ENCODE results near the gene NUDT21. TPM values are rescaled to one million over a fixed set of nuclear protein-coding genes. Genes with fewer than 3 reads are reported as not detected.

The NUDT21 gene
- total RNA-seq, 8 experiments from 2014 or later: 32.7 to 149 (median 109) TPM

DNA sequence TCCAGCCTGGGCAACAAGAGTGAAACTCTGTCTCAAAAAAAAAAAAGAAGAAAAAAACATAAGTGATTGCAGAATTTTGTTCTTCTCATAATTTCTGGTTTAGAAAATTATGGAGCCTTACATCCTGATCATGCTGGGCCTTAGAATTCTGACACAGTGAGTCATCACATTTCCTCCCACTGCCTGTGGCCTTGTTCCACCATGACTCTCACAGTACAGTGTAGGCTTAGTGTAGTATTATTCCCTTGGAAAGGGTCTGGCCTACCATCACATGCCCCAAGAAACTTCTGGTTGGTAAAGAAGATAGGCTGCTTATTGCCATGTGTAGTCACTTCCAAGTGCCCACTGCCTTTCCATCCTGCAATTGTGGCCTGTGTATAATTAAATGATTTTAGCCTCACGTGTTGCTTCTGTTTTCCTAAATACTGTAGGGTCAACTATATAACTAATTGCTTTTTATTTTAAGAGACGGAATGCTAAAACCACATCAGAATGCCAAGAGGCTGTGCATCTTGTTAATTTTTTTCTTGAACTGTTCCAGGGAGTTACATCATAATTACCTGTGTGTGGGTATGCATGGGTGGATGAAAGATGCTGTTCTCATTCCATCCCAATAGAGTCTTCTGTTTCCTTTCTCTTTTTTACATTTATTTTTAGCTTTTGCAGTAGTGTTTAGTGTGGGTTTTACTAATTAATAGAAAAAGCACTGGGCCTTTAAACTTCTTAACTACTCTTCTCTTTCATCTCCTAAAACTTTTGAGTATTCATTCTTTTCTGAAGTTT is 26.2 kb upstream of the NUDT21 start:
- whole genome bisulfite sequencing, 10 experiments: 70 to 100% (median 96%) methylated on average over 1 to 2 of the region's 2 CpGs; no CpG with 5 or more reads in 3 of the 10 experiments
- Histone ChIP-seq H3K4me1 (replicated peaks in 1 of 2) (no peaks in the 10 kb centered on the region), H3K27ac (no peak overlapping the region), H3K4me3 (no peak overlapping the region)
- in situ Hi-C loops (cut with MboI; ENCODE audit: low pct_unique_long_range_greater_than_20kb in 2 of 9, low sequenced_read_pairs in 9 of 9, unreplicated experiment in 9 of 9): no loop called here
- ATAC-seq (replicated peaks in 6 of 8): peak in 5 of 8 experiments; percentile 27 to 97 (median 76)

GRCh38 chr16:56475201-56475600 is 24.1 kb upstream of the NUDT21 start:
- in situ Hi-C loops (cut with MboI; ENCODE audit: low pct_unique_long_range_greater_than_20kb in 2 of 9, low sequenced_read_pairs in 9 of 9, unreplicated experiment in 9 of 9): no loop called here
- ATAC-seq (replicated peaks in 6 of 8): peak in 1 of 8 experiments; percentile 84
- 60 to 100% (median 87%) methylated on average over 1 to 2 of the region's 2 CpGs; no CpG with 5 or more reads in 2 of the 10 experiments for WGBS, 10 experiments
- no peak overlapping the region for H3K4me3 ChIP-seq
- no peak overlapping the region for H3K27ac ChIP-seq
- H3K4me1 ChIP-seq (replicated peaks in 1 of 2): no peaks in the 10 kb centered on the region

- no peaks in the 10 kb centered on the region for H3K4me1 ChIP-seq (replicated peaks in 1 of 2)
- H3K27ac ChIP-seq: no peak overlapping the region
- 88 to 100% (median 100%) methylated on average over 1 of the region's 1 CpG; no CpG with 5 or more reads in 3 of the 10 experiments for WGBS, 10 experiments
- in situ Hi-C loops (cut with MboI; ENCODE audit: low pct_unique_long_range_greater_than_20kb in 2 of 9, low sequenced_read_pairs in 9 of 9, unreplicated experiment in 9 of 9): no loop called here
- H3K4me3 ChIP-seq: no peak overlapping the region
- no peak for ATAC-seq (replicated peaks in 6 of 8)
These were observed 19.5 kb upstream of the NUDT21 start for GRCh38 chr16:56470666-56471065.

DNA sequence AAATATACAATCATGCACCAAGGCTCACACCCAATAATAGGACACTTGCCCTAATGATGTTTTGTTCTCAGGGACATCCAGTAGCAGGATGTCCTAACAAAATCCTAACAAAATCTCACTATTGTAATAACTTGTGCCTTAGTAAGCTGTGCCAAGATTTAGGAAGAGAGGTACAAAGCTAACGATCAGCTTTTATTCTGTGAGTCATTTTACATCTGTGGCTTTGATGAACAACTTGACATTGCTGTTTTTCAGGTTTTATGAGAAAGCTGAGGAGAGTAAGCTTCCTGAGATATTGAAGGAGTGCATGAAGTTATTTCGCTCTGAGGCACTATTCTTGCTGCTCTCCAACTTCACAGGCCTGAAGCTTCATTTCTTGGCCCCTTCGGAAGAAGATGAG is 19.1 kb upstream of the NUDT21 start:
- no peak overlapping the region for H3K27ac ChIP-seq
- H3K4me1 ChIP-seq (replicated peaks in 1 of 2): no peaks in the 10 kb centered on the region
- in situ Hi-C loops (cut with MboI; ENCODE audit: low pct_unique_long_range_greater_than_20kb in 2 of 9, low sequenced_read_pairs in 9 of 9, unreplicated experiment in 9 of 9): no loop called here
- H3K4me3 ChIP-seq: no peak overlapping the region
- WGBS, 10 experiments: 33 to 100% (median 98%) methylated on average over 1 to 3 of the region's 3 CpGs; no CpG with 5 or more reads in 2 of the 10 experiments
- no peak for ATAC-seq (replicated peaks in 6 of 8)

DNA sequence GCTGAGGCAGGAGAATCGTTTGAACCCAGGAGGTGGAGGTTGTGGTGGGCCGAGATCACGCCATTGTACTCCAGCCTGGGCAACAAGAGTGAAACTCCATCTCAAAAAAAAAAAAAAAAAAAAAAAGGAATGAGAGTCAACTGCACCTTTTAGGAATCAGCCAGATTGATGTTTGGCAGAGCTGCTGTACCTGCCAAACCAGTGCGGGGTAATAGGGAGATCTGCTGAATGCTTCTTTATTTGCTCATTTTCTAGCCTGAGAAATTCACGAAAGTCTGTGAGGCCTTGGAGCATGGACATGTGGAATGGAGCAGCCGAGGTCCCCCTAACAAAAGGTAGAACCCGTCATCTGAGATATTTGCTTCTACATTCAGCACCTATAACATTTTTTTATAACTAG is 18.6 kb upstream of the NUDT21 start:
- no peak for ATAC-seq (replicated peaks in 6 of 8)
- WGBS, 10 experiments: 93 to 100% (median 98%) methylated on average over 2 to 7 of the region's 7 CpGs; no CpG with 5 or more reads in 2 of the 10 experiments
- Histone ChIP-seq H3K27ac (no peak overlapping the region), H3K4me1 (replicated peaks in 1 of 2) (no peaks in the 10 kb centered on the region), H3K4me3 (no peak overlapping the region)
- in situ Hi-C loops (cut with MboI; ENCODE audit: low pct_unique_long_range_greater_than_20kb in 2 of 9, low sequenced_read_pairs in 9 of 9, unreplicated experiment in 9 of 9): no loop called here

GRCh38 chr16:56468800-56469199 is 17.7 kb upstream of the NUDT21 start:
- no peak overlapping the region for H3K4me3 ChIP-seq
- in situ Hi-C loops (cut with MboI; ENCODE audit: low pct_unique_long_range_greater_than_20kb in 2 of 9, low sequenced_read_pairs in 9 of 9, unreplicated experiment in 9 of 9): no loop called here
- ATAC-seq (replicated peaks in 6 of 8): no peak
- no peaks in the 10 kb centered on the region for H3K4me1 ChIP-seq (replicated peaks in 1 of 2)
- no peak overlapping the region for H3K27ac ChIP-seq

DNA sequence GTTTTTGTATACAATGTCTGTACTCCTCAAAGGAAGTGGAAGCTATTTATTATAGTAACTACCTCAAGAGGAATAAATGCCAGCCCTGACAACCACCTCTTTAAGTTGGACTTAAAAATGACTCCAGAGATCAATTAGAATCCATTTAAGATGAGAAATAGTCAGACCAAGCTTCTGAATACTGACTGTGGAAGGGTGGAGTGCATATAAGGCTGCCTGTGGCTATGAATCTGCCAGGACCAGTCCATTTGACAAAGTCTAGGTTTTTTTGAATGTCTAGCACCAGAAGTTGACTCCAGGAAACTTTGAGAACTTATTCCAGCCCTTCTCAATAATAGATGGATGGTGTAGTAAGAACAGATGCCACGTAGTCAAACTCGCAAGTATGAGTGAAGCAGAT is 15.2 kb upstream of the NUDT21 start:
- 88 to 100% (median 94%) methylated on average over 1 to 2 of the region's 2 CpGs; no CpG with 5 or more reads in 3 of the 10 experiments for WGBS, 10 experiments
- no peaks in the 10 kb centered on the region for H3K4me1 ChIP-seq (replicated peaks in 1 of 2)
- ATAC-seq (replicated peaks in 6 of 8): peak in 2 of 8 experiments; percentile 76 to 82
- in situ Hi-C loops (cut with MboI; ENCODE audit: low pct_unique_long_range_greater_than_20kb in 2 of 9, low sequenced_read_pairs in 9 of 9, unreplicated experiment in 9 of 9): no loop called here
- H3K4me3 ChIP-seq: no peak overlapping the region
- H3K27ac ChIP-seq: no peak overlapping the region

GRCh38 chr16:56463153-56463552 is 12.0 kb upstream of the NUDT21 start:
- no peak for ATAC-seq (replicated peaks in 6 of 8)
- WGBS, 10 experiments: 40 to 100% (median 96%) methylated on average over 1 to 6 of the region's 6 CpGs; no CpG with 5 or more reads in 2 of the 10 experiments
- Histone ChIP-seq H3K4me3 (no peak overlapping the region), H3K4me1 (replicated peaks in 1 of 2) (no peaks in the 10 kb centered on the region), H3K27ac (no peak overlapping the region)
- in situ Hi-C loops (cut with MboI; ENCODE audit: low pct_unique_long_range_greater_than_20kb in 2 of 9, low sequenced_read_pairs in 9 of 9, unreplicated experiment in 9 of 9): no loop called here

DNA sequence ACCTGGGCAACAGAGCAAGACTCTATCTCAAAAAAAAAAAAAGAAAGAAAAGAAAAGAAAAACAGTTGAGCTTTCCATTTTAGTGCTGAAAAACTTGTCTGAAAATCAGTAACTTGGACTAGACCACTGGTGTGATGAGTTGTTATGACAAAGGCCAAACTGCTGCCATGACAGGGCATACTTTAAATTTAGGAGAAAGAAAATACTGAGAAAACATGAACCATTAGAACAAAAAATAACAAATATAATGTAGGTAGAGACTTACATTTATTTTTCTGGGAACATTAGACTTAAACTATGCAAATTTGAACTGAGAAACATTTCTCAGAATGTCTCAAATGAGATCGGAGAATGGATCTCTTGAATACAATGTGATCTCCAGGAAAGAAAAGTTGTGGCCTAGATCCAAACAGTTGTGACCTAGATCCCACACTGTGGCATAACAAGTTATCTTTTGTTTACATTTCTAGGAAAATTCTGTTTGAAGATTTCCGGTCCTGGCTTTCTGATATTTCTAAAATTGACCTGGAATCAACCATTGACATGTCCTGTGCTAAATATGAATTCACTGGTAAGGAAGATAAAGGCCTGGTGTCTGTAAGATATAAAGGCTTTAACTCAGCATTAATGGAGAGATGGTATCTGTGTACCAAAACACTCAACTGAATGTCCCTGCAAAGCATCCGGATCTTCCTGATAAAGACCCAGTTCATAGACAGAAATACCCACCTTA is 11.1 kb upstream of the NUDT21 start:
- 71 to 100% (median 93%) methylated on average over 1 to 3 of the region's 3 CpGs for WGBS, 10 experiments
- Histone ChIP-seq H3K4me1 (replicated peaks in 1 of 2) (no peaks in the 10 kb centered on the region), H3K4me3 (no peak overlapping the region), H3K27ac (no peak overlapping the region)
- ATAC-seq (replicated peaks in 6 of 8): no peak
- in situ Hi-C loops (cut with MboI; ENCODE audit: low pct_unique_long_range_greater_than_20kb in 2 of 9, low sequenced_read_pairs in 9 of 9, unreplicated experiment in 9 of 9): no loop called here

DNA sequence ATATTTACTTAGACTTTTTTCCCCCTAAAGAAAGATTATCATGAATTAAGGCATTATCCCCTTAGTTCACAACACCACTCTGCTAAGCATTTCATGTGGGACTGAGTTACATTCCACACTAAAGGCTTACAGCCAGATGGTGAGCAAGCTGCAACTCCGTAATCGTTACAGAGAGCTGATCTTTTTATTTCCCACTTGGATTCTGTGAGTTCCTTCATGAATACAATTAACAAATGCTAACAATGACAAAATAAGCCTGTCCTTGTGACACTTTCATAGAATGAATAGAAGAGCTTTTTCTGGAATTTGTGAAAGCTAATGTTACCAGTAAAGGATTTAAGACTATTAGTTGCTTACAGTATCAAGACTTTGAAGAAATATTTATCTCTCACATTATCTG is 9.0 kb upstream of the NUDT21 start:
- H3K4me1 ChIP-seq (replicated peaks in 1 of 2): no peaks in the 10 kb centered on the region
- no peak overlapping the region for H3K27ac ChIP-seq
- in situ Hi-C loops (cut with MboI; ENCODE audit: low pct_unique_long_range_greater_than_20kb in 2 of 9, low sequenced_read_pairs in 9 of 9, unreplicated experiment in 9 of 9): no loop called here
- peak in 3 of 8 experiments; percentile 38 to 60 (median 39) for ATAC-seq (replicated peaks in 6 of 8)
- 0 to 100% (median 82%) methylated on average over 1 to 2 of the region's 2 CpGs; no CpG with 5 or more reads in 2 of the 10 experiments for WGBS, 10 experiments
- H3K4me3 ChIP-seq: no peak overlapping the region

DNA sequence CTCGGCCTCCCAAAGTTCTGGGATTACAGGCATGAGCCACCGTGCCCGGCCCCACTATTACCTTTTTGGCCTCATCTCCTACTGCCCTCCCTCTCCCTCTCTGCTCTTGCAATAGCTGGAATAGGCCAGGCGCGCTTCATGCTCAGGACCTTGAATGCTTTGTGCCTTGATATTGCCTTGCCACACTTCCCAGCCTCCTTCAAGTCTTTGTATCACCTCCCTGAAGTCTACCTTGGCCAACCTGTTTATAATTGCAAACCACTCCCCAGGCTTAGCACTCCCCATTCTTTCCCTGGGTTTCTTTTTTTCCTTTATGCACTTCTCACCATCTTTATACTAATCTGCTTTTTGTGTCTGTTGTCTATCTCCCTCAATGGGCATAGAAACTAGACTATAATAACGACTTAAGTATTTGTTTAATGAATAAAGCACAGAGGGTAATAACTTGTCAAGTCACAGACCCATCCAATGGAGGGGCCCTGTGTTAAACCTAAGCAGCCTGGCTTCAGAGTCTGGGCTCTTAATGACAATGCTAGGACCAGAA is 6.9 kb upstream of the NUDT21 start:
- ATAC-seq (replicated peaks in 6 of 8): no peak
- no peak overlapping the region for H3K27ac ChIP-seq
- 75 to 100% (median 93%) methylated on average over 1 to 6 of the region's 6 CpGs; no CpG with 5 or more reads in 2 of the 10 experiments for WGBS, 10 experiments
- in situ Hi-C loops (cut with MboI; ENCODE audit: low pct_unique_long_range_greater_than_20kb in 2 of 9, low sequenced_read_pairs in 9 of 9, unreplicated experiment in 9 of 9): no loop called here
- H3K4me3 ChIP-seq: no peak overlapping the region
- peaks cover 0 to under 1% of the 10 kb centered on the region in 2 donors for H3K4me1 ChIP-seq (replicated peaks in 1 of 2)

DNA sequence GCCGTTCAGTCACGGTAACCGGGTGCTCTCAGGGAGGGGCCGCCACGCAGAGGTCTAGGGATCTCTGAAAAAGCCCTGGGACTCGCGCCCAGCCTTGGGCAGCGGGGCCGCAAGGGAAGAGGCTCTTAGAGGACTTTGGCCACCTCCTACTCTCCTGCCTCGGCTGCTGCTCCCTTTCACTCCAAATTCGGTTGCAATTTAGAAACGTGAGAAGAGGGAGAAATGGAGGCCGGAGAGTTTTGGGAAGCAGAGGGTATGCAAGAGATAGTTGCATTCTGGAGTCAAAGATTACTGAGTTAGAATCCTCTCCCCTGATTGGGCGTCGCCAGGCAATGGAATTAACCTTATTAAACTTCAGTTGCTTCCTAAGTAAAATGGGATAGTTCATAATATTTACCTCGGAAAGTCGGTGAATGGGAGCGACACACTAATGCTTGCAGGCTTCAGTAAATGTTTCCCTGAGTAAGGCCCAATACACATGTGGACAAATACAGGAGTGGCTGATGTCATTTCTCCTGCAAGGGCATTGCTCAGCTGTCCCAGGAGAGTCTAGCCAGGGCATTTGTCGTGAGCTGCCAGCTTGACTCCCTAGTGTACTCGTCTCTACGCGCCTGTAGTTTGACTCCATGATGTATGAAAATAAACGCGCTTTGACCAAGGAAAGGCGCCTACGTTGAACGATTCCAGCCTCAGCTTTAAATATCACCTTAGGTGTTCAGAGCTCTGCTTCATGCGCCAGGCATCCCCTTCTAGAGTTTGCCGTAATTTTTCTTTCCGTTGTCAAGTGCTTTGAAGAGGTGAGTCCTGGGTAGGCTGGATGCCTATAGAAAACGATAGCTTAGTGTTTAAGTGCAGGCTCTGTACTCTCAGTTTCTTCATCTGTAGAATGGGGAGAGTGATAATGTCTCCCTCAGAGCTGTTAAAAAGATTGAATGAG is 889 bp upstream of the NUDT21 start:
- H3K27ac ChIP-seq: peak overlapping the region; percentile 79 to 90
- H3K4me1 ChIP-seq (replicated peaks in 1 of 2): peaks cover 14 to 27% of the 10 kb centered on the region in 2 donors
- peak; percentile 52 to 65 (median 60) for ATAC-seq (replicated peaks in 6 of 8)
- in situ Hi-C loops (cut with MboI; ENCODE audit: low pct_unique_long_range_greater_than_20kb in 2 of 9, low sequenced_read_pairs in 9 of 9, unreplicated experiment in 9 of 9): no loop called here
- WGBS, 10 experiments: 0 to 40% (median 4%) methylated on average over 1 to 22 of the region's 31 CpGs
- peak overlapping the region; percentile 83 to 97 (median 90) for H3K4me3 ChIP-seq
